Thyroid gland (tissue), 4 donors: ENCODE measurements around the gene PGAP3.

Source experiments
- CTCF ChIP-seq, 6 experiments: fragments of 200-600 bp in 3 of 6; fragments of 450-650 bp in 3 of 6; sonication (generic) in 3 of 6; IDR thresholded peaks; one replicate each; pipeline ENCODE4 v1.5.1; 2016 to 2019; ENCODE audit warnings: antibody characterized with exemption in 6 of 6, mild to moderate bottlenecking in 2 of 6, inconsistent platforms in 1 of 6, moderate library complexity in 1 of 6
- POLR2A ChIP-seq, 2 donors: fragments of 450-650 bp; IDR thresholded peaks; one replicate each; pipeline ENCODE4 v1.6.1; 2017; ENCODE audit warnings: antibody characterized with exemption in 2 of 2, mild to moderate bottlenecking in 2 of 2, moderate library complexity in 1 of 2

- no peak for TF ChIP-seq CTCF (IDR thresholded peaks at IDR 0.05)
- no peak for TF ChIP-seq POLR2A (IDR thresholded peaks at IDR 0.05)
These were observed 31.9 kb upstream of the PGAP3 start for GRCh38 chr17:39719563-39720355.
